HuH-7 (cell line): ENCODE results near the gene ZBTB20.

Source experiments
- DNase-seq: peaks from one replicate; pipeline ENCODE4 v3.0.0; 2011; ENCODE audit warnings: low spot score

The ZBTB20 gene

GRCh38 chr3:114671741-114672510, 475.2 kb downstream of the ZBTB20 start:
- DNase-seq: no peak

DNA sequence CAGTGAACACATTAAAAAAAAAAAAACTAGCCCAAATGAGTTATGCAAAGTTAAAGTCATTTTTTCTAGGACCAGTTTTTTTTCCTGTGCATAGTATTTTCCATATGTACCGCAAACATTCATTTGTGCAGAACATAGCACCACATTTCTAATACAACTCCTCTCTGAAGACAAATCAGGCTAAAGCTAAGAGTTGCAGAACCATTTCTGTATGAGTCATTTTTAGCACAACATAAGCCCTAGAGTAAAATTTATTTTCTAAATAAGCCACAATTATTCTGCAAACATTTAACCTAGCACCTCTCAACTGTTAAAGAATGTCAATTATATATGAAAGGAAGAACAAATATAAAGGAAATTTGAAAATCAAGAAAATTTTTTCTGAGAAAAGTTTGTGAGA, 477.5 kb downstream of the ZBTB20 start:
- no peak for DNase-seq

DNA sequence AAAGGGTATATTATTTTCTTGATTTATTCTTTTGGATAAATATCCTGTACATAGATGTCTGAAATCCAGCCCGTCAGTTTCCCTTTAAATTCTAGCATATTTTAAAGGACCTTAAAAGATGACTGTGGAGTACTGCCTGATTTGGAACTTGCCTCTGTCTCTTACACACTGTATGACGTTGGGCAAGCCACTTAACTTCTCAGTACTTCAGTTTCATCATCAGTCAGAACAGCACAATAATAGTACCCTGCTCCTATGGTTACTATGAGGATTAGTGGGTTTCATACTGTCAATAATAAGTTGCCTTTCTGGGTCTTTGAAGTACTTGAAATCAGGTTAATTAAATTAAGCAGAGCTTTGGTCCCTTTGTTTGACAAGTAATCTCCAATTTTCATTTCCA, 479.0 kb downstream of the ZBTB20 start:
- no peak for DNase-seq

DNA sequence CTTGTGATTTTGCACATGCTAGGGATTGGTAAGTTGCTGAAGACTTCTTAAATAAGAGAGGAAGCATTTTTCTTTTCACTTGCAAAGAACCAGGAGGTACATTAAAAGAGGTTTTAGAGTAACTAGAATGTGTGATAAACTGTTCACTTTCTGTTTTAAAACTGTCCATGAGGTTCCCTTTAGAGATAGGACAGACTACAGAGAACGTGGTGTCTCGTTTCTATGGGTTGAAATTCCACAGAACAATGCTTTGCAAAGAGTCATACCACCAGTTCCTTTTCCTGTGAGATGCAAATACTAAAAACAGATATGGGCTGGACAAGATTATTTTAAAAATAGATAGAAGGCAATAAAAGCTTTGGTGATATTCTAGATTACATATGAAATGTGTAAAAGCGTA, 480.5 kb downstream of the ZBTB20 start:
- no peak for DNase-seq

DNA sequence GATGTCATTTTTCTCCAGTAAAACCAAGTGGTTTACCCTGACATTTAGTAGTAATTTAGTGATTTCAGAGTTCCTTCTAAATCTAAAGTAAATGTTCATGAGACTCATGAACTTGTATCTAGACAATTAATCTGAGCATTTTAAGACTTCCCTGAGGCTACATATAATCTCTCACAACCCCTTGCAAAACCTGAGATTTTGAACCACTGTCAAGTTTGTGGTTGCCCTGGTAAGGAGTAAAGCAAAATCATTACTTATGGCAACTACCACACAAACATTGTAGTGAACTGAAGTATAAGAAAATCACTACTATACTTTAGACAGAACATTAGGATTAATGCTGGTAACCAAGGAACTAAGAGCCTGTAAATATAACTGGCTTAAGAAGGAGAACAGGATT, 483.1 kb downstream of the ZBTB20 start:
- DNase-seq: no peak

DNA sequence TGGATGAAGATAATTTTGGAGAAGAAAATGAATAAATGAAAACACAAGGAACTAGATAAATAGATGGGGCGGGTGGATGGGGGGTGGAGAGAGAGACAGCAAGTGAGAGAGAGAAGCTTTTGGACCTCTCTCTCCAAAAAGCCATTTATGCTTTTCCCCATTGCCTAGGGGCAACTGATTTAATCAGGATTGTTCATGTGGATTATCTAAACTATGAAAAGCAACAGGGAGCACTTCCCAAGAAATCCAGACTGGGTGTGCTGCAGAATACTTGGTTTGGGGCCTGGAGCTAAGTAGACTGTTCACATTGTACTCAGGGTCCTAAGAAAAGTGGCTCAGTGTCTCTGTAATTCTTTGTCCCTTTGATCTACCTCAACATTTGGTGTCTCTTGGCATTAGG, 486.3 kb downstream of the ZBTB20 start:
- no peak for DNase-seq

DNA sequence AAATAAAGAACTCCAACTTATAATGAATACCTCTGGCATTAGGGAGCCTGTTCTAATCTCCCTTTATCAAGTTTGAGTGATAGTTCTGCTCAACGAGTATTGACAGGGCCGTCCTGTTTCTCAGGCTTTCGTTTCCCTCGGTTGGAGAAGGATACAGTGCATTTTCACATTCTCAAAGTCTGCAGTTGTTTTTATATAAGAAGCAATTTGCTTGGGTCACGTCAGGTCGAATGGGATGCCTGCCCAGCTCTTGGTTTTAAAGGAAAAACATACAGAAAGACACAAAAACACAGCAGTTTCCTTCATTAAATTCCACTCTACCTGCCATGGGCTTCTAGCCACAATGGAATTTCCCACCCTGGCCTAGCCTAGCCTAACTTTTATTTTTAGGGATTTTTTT, 487.0 kb downstream of the ZBTB20 start:
- DNase-seq: no peak

DNA sequence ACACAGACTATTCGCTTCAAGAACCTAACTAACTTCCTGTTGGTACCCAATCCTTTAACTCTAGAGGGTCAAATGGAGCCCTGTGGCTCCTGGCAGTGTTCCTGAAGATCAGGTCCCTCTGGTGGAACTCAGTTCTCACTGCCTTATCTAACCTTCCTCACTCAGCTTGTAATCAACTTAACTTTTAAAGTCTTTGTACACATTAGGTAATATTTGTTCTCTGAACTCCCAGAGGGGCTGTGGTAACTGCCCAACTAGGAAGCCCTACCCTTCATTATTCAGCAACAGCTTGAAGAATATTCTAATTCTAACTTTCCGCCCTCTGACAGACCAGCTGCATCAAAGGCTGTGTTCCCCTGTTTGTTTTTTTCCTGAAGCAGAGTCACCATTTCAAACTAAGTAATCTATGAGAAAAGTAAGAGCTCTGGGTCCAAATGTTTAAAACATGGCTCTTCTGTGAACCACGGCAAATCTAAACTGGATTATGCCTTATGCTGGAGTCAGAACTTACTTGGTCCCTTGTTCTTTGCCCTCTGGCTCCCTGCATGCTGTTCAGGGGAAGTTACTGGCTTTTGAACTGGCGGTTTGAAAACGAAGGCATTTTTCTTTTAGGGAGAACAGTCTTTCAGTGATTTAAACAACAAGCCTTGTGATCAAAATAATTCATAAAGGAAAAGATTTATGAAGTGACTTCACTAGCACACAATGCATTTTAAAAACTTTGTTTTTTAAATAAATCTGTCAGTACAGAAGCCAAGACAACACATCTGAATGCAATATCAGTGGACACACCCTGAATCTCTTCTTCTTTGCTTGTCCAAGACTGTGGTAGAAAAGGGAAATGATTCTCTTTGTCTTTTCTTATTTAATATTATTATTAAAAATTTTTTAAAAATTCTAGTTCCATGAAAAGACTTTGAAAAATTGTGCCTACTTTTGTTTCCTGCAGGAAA, 487.7 kb downstream of the ZBTB20 start:
- DNase-seq: peak; percentile 73

GRCh38 chr3:114651555-114651954, 495.5 kb downstream of the ZBTB20 start:
- DNase-seq: no peak

GRCh38 chr3:114650808-114651207, 496.3 kb downstream of the ZBTB20 start:
- no peak for DNase-seq

GRCh38 chr3:114649331-114649730, 497.8 kb downstream of the ZBTB20 start:
- no peak for DNase-seq

DNA sequence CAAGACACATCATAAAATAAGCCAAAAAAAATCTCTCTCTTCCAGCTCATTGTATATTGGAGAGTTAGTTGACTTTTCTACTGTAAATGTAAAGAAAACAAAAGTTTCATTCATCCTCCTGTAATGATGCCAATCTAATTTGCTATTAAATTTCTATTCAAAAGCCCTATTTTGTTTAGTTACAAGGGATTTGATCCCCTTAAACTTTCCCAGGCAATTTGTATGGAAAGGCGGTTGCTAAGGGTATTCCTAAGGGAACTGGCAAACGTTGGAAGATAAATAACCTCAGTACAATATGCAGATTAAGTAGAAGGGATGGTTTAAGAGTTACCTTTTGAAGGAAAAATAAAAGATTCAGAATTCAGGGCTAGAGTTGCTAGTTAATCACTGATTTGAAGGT, 500.6 kb downstream of the ZBTB20 start:
- DNase-seq: no peak

DNA sequence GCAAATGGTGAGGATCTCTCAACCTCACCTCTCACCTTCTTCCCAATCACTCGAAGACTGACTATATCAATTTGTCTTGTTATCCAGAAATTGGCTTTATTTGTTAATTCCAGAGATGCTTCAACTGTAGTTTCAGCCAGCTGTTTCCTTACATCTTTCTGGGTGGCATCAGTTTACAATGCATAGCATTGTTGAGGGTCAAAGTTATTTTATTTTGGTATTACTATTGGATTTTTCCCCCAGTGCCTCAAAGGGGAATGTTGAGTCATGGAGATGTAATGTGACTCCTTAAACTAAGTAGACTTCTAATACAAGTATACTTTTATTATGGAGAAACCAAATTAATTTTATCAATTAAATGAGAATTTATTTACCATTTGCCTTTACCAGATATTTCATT, 501.7 kb downstream of the ZBTB20 start:
- DNase-seq: no peak

DNA sequence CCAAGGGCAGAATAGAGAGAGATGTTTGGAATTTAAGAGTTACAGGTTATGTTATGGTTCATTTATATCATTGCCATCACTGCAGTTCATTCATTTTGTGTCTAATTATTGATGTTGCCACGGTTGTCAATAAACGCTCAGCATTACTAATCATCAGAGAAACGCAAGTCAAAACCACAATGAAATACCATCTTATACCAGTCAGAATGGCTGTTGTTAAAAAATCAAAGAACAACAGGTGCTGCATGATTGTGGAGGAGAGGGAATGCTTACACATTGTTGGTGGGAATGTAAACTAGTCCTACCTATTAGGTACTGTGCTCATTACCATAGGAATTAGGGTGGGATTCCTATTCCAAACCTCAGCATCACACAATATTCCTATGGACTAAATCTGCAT, 502.7 kb downstream of the ZBTB20 start:
- no peak for DNase-seq

GRCh38 chr3:114642951-114643741, 503.9 kb downstream of the ZBTB20 start:
- DNase-seq: no peak

- no peak for DNase-seq
These were observed 507.0 kb downstream of the ZBTB20 start for GRCh38 chr3:114640126-114640525.

- no peak for DNase-seq
These were observed 507.9 kb downstream of the ZBTB20 start for GRCh38 chr3:114639171-114639570.

DNA sequence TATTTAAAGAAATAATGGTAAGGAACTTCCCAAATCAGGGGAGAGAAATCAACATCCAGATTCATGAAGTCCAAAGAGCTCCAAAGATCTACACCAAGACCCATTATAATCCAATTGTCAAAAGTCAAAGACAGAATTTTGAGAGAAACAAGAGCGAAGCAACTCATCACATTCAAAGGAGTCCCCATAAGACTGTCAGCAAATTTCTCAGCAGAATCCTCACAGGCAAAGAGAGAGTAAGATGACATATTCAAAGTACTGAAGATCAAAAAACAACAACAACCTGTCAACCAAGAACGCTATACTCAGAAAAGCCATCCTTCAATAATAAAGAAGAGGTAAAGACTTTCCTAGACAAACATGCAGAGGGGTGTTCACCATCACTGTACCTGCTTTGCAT, 511.2 kb downstream of the ZBTB20 start:
- DNase-seq: no peak

DNA sequence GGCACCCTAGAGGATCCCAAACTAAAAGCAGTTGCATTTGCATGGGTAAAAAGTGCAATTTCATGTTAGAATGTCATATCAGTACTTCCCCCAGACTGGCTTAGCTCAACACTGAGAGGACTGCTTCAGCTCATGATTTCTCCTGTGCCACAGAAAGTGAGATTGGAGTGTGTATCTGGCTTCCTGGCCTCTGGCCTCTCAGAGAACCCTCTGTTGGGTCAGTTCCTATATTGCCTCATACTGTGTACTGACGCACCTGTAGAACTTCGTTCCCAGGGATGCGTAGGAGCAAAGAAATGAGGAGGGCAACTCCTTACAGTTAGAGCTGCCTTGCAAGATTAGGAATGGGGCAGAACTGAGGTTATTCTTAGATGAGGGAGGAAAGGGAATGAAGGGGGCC, 512.5 kb downstream of the ZBTB20 start:
- DNase-seq: no peak

GRCh38 chr3:114632757-114633424, 514.2 kb downstream of the ZBTB20 start:
- DNase-seq: no peak

DNA sequence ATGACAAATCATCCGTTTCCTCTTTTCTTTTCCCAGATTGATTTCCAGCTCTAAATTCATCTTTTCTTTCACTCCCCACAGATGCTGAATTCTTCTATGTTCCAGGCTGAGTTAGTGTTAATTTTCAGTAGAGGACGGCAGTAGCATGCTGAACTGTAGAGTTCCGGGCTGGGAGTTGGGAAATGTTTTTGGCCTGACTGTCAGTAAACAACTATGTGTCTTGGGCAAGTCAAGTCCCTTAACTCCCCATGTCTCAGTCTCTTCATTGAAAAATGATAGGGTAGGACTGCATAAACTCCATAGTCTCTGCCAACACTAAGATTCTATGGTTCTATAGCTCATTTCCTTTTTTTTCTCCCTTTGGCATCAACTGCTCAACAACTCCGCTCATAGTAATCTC, 519.3 kb downstream of the ZBTB20 start:
- DNase-seq: no peak

GRCh38 chr3:114626751-114627150, 520.3 kb downstream of the ZBTB20 start:
- no peak for DNase-seq
